HepG2 (cell line): Measurements from ENCODE around the gene PEX14. TPM values are rescaled to one million over a fixed set of nuclear protein-coding genes. Genes with fewer than 3 reads are reported as not detected.

ENCODE experiments used
- ATAC-seq: fragments of 200-7000 bp; cut with Tn5 transposase; 3 replicates; pipeline ENCODE4 v1.9.1; 2020; ENCODE audit warnings: mild to moderate bottlenecking, moderate library complexity
- BruUV-seq: library from RNA; stranded (reverse); fragments of 400-500 nt; replicated peaks from 2 replicates; lab custom pipeline; 2021; lab: Mats Ljungman, UMichigan
- CTCF ChIA-PET: fragments of 300-600 bp; formaldehyde crosslinking; extraction: SDS; loops from one replicate; lab custom pipeline; 2021; ENCODE audit warnings: low total read pairs, inconsistent platforms, low intra/inter-chr PET ratio; lab: Yijun Ruan, JAX
- POLR2A ChIA-PET: fragments of 350-600 bp; sonication (Branson Sonifier 250); formaldehyde crosslinking; loops from one replicate; lab custom pipeline; 2020; ENCODE audit warnings: antibody characterized with exemption, inconsistent platforms; lab: Yijun Ruan, JAX
- DNase-seq: peaks from one replicate; pipeline ENCODE4 v3.0.0-alpha.2; 2015; ENCODE audit warnings: low spot score
- FAIRE-seq: peaks from 3 replicates; lab custom pipeline; 2011; peaks lifted over from hg19 to GRCh38; lab: Jason Lieb, UNC
- H2AFZ ChIP-seq: one replicate; pipeline ENCODE4 v1.6.1; 2011; ENCODE audit warnings: low read length, inconsistent platforms
- H3K27ac ChIP-seq: fragments of 300-600 bp; 3 replicates; pipeline ENCODE4 v1.8.0; 2011; ENCODE audit warnings: mixed run types, mild to moderate bottlenecking, mixed read lengths, low read length, inconsistent platforms; ENCODE audit not compliant: insufficient read depth; ENCODE audit errors: extremely low read length
- H3K27me3 ChIP-seq, 2 experiments: fragments of 200-600 bp in 1 of 2; 2 replicates in 1 of 2; 3 replicates in 1 of 2; pipeline versions ENCODE4 v1.6.0 to v1.8.0; 2011; ENCODE audit warnings: low read length in 2 of 2, mild to moderate bottlenecking in 2 of 2, moderate library complexity in 2 of 2, inconsistent platforms in 1 of 2; ENCODE audit not compliant: insufficient read depth in 2 of 2, control insufficient read depth in 1 of 2
- H3K36me3 ChIP-seq, 2 experiments: fragments of 200-600 bp in 1 of 2; replicated peaks in 1 of 2; 2 replicates in 1 of 2; 3 replicates in 1 of 2; pipeline versions ENCODE4 v1.5.1 to v1.8.0; 2011; ENCODE audit warnings: low read length in 2 of 2, inconsistent platforms in 1 of 2; ENCODE audit not compliant: insufficient read depth in 2 of 2, control insufficient read depth in 1 of 2
- H3K4me1 ChIP-seq: 2 replicates; pipeline ENCODE4 v1.5.1; 2012; ENCODE audit warnings: low read length, inconsistent platforms; ENCODE audit not compliant: insufficient read depth
- H3K4me2 ChIP-seq: 2 replicates; pipeline ENCODE4 v1.6.0; 2011; ENCODE audit warnings: low read depth, low read length, inconsistent platforms
- H3K4me3 ChIP-seq, 3 experiments: fragments of 200-600 bp in 1 of 3; sonication (generic), shearing (Covaris generic) in 1 of 3; replicated peaks in 1 of 3; 2 replicates each; pipeline ENCODE4 v1.5.1; 2011 to 2016; ENCODE audit warnings: low read length in 3 of 3, inconsistent platforms in 2 of 3, low read depth in 2 of 3, mild to moderate bottlenecking in 2 of 3, control low read depth in 1 of 3, mixed read lengths in 1 of 3; ENCODE audit not compliant: insufficient read depth in 1 of 3
- H3K79me2 ChIP-seq: one replicate; pipeline ENCODE4 v1.6.1; 2011; ENCODE audit warnings: low read length, inconsistent platforms; ENCODE audit not compliant: insufficient read depth
- H3K9ac ChIP-seq: 2 replicates; pipeline ENCODE4 v1.6.0; 2011; ENCODE audit warnings: mild to moderate bottlenecking, low read depth, low read length, inconsistent platforms; ENCODE audit not compliant: insufficient read depth
- H3K9me3 ChIP-seq: 2 replicates; pipeline ENCODE4 v1.5.1; 2012; ENCODE audit warnings: mild to moderate bottlenecking, low read length
- H4K20me1 ChIP-seq: 2 replicates; pipeline ENCODE4 v1.6.0; 2011; ENCODE audit warnings: inconsistent platforms, mild to moderate bottlenecking, low read length, moderate library complexity; ENCODE audit not compliant: insufficient read depth
- E2F5 ChIP-seq: sonication (generic); formaldehyde crosslinking; conservative IDR thresholded peaks from 2 replicates; pipeline ENCODE4 v1.4.0; 2020; ENCODE audit warnings: missing genetic modification reagents
- GFI1 ChIP-seq: sonication (generic); formaldehyde crosslinking; IDR thresholded peaks from 2 replicates; pipeline ENCODE4 v1.5.0; 2020; ENCODE audit warnings: missing genetic modification reagents, mild to moderate bottlenecking, borderline replicate concordance
- HNF1A ChIP-seq, 2 experiments: sonication (generic) in 1 of 2; formaldehyde crosslinking in 1 of 2; IDR thresholded peaks; 2 replicates each; pipeline versions ENCODE4 v1.4.0 to v1.6.1; 2016 to 2020; ENCODE audit warnings: borderline replicate concordance in 1 of 2, low read depth in 1 of 2, mild to moderate bottlenecking in 1 of 2, missing genetic modification reagents in 1 of 2
- TAF15 ChIP-seq: fragments of 200-400 bp; formaldehyde crosslinking; IDR thresholded peaks from one replicate; pipeline ENCODE4 v1.6.1; 2018; ENCODE audit warnings: mild to moderate bottlenecking, low read depth, low read length; ENCODE audit not compliant: poor library complexity, severe bottlenecking
- TRIM24 ChIP-seq: sonication (generic); formaldehyde crosslinking; IDR thresholded peaks from 2 replicates; pipeline ENCODE4 v1.8.0; 2022; ENCODE audit warnings: mild to moderate bottlenecking, missing genetic modification reagents
- ZNF138 ChIP-seq: sonication (generic); formaldehyde crosslinking; IDR thresholded peaks from 2 replicates; pipeline ENCODE4 v1.5.0; 2020; ENCODE audit warnings: mild to moderate bottlenecking, low read depth, missing genetic modification reagents
- ZNF142 ChIP-seq: sonication (generic); formaldehyde crosslinking; IDR thresholded peaks from 2 replicates; pipeline ENCODE4 v1.4.0; 2020; ENCODE audit warnings: missing genetic modification reagents
- ZNF552 ChIP-seq: sonication (generic); formaldehyde crosslinking; IDR thresholded peaks from 2 replicates; pipeline ENCODE4 v1.9.0; 2022; ENCODE audit warnings: missing genetic modification reagents, mild to moderate bottlenecking, borderline replicate concordance
- WGBS: methylation state at CpG from one replicate; pipeline ENCODE4 v1.1.6; 2017; ENCODE audit warnings: low lambda C conversion rate; 5-methylcytosine and 5-hydroxymethylcytosine counted together
- in situ Hi-C: cut with HindIII; loops from 2 replicates; pipeline ENCODE4 v1.10.0; 2017; ENCODE audit warnings: low pct_unique_long_range_greater_than_20kb; ENCODE audit not compliant: extremely low pct_ligation_motif_present
- intact Hi-C: fragments of 100-400 bp; cut with micrococcal nuclease; formaldehyde crosslinking; loops from one replicate; pipeline ENCODE4 v1.10.0; 2022; ENCODE audit not compliant: unreplicated experiment
- polyA plus RNA-seq, 8 experiments: library from polyadenylated mRNA; depleted of rRNA in 3 of 8; stranded (reverse) in 7 of 8; unstranded in 1 of 8; fragments of >200 nt; fragmentation: Illumina TruSeq in 4 of 8; extraction: Trizol in 4 of 8; gene quantifications; 2 replicates each; pipeline versions ENCODE4 v1.2.1 to v1.2.3, GENCODE V29; 2011 to 2016; ENCODE audit warnings: low read depth in 4 of 8, missing spikeins in 1 of 8, mixed read lengths in 1 of 8; ENCODE audit not compliant: insufficient read depth in 1 of 8
- total RNA-seq, 5 experiments: library from RNA; depleted of rRNA; stranded (reverse); fragments of >200 nt; fragmentation: Illumina TruSeq; extraction: Trizol; gene quantifications; 2 replicates each; pipeline ENCODE4 v1.2.3, GENCODE V29; 2016; ENCODE audit warnings: low read depth in 1 of 5

PEX14 gene
- total and polyA plus RNA-seq, 2 of the 13 experiments (the other 11 are each of a cell fraction or from before 2014, with no cell fraction given) = 6.5 to 9.9 TPM

GRCh38 chr1:10656431-10656830, 181.7 kb downstream of the PEX14 start (continued):
- TF ChIP-seq E2F5 (no peak), ZNF552 (CRISPR knock-in tag) (no peak), GFI1 (CRISPR knock-in tag) (no peak), ZNF138 (CRISPR knock-in tag) (no peak), TRIM24 (CRISPR knock-in tag) (no peak), TAF15 (no peak)

- BruUV-seq = no TSS peak
- no peak for TF ChIP-seq ZNF142 (CRISPR knock-in tag)
- TF ChIP-seq HNF1A (IDR thresholded peaks at IDR 0.05; ENCODE audit: low read depth) = no peak
- TF ChIP-seq HNF1A (CRISPR knock-in tag; IDR thresholded peaks at IDR 0.05; ENCODE audit: borderline replicate concordance) = no peak
- Histone ChIP-seq H3K4me1 (no peaks in the 10 kb centered on the region), H3K27me3 (no peaks in the 10 kb centered on the region), H3K36me3 (no peaks in the 10 kb centered on the region), H3K4me2 (no peak overlapping the region), H4K20me1 (no peaks in the 10 kb centered on the region), H3K79me2 (no peaks in the 10 kb centered on the region), H2AFZ (no peak overlapping the region), H3K9me3 (no peaks in the 10 kb centered on the region), H3K9ac (no peak overlapping the region), H3K4me3 (no peak overlapping the region), H3K27ac (no peak overlapping the region)
- ChIA-PET CTCF (no interaction called here), POLR2A (no interaction called here)
- ATAC-seq = no peak
- intact Hi-C loops = no loop called here
- 86% methylated on average over 25 of the region's 29 CpGs for WGBS
- DNase-seq = no peak
- in situ Hi-C loops = no loop called here
- no peak for FAIRE-seq
These were observed 182.5 kb downstream of the PEX14 start for GRCh38 chr1:10657088-10657847.
